A673 (cell line): ENCODE data around the gene CIDEA. TPM values are rescaled to one million over a fixed set of nuclear protein-coding genes. Genes with fewer than 3 reads are reported as not detected.

Experiments
- BruUV-seq: library from RNA; stranded (reverse); fragments of 400-500 nt; replicated peaks from 2 replicates; lab custom pipeline; 2021; lab: Mats Ljungman, UMichigan
- CTCF ChIA-PET: fragments of 300-600 bp; sonication (Branson Sonifier 250); formaldehyde crosslinking; loops from one replicate; lab custom pipeline; 2022; ENCODE audit warnings: antibody characterized with exemption; lab: Charles Lee
- POLR2A ChIA-PET: fragments of 300-600 bp; sonication (Branson Sonifier 250); formaldehyde crosslinking; loops from one replicate; lab custom pipeline; 2022; ENCODE audit warnings: antibody characterized with exemption; ENCODE audit not compliant: low non-redundant PET; lab: Charles Lee
- DNase-seq: peaks from one replicate; pipeline ENCODE4 v3.0.0-alpha.2; 2015; ENCODE audit warnings: low spot score
- H3K27ac ChIP-seq: fragments of 200-600 bp; sonication (generic); 2 replicates; pipeline ENCODE4 v1.5.1; 2016; ENCODE audit warnings: mixed run types, low read depth, mild to moderate bottlenecking, mixed read lengths, antibody characterized with exemption, low read length; ENCODE audit not compliant: poor library complexity, severe bottlenecking
- H3K27me3 ChIP-seq: fragments of 200-600 bp; sonication (generic); replicated peaks from 2 replicates; pipeline ENCODE4 v1.6.1; 2017; ENCODE audit warnings: mixed run types, low read depth, mild to moderate bottlenecking, mixed read lengths, antibody characterized with exemption, low read length; ENCODE audit not compliant: insufficient read depth, poor library complexity
- H3K36me3 ChIP-seq: fragments of 200-600 bp; sonication (generic); 2 replicates; pipeline ENCODE4 v1.6.1; 2016; ENCODE audit warnings: mixed run types, mild to moderate bottlenecking, mixed read lengths, antibody characterized with exemption, low read length; ENCODE audit not compliant: insufficient read depth, poor library complexity, severe bottlenecking
- H3K4me1 ChIP-seq: fragments of 200-600 bp; sonication (generic); 2 replicates; pipeline ENCODE4 v1.6.1; 2017; ENCODE audit warnings: mixed run types, mild to moderate bottlenecking, mixed read lengths, antibody characterized with exemption, low read length; ENCODE audit not compliant: insufficient read depth, poor library complexity, severe bottlenecking
- H3K4me3 ChIP-seq: fragments of 200-600 bp; sonication (generic); 2 replicates; pipeline ENCODE4 v1.5.1; 2016; ENCODE audit warnings: low read depth, mixed run types, mild to moderate bottlenecking, mixed read lengths, low read length; ENCODE audit not compliant: poor library complexity, severe bottlenecking
- H3K9me3 ChIP-seq: fragments of 200-600 bp; sonication (generic); 2 replicates; pipeline ENCODE4 v1.6.1; 2016; ENCODE audit warnings: mixed run types, low read depth, mild to moderate bottlenecking, mixed read lengths, antibody characterized with exemption, low read length; ENCODE audit not compliant: poor library complexity, severe bottlenecking
- CTCF ChIP-seq: fragments of 300-800, 200-600 bp; sonication (generic); conservative IDR thresholded peaks from 2 replicates; pipeline ENCODE4 v1.5.1; 2017; ENCODE audit warnings: low read depth, mild to moderate bottlenecking, antibody characterized with exemption, low read length, moderate library complexity, mixed read lengths
- EZH2 ChIP-seq: fragments of 200-600 bp; sonication (generic); IDR thresholded peaks from 2 replicates; pipeline ENCODE4 v1.6.1; 2017; ENCODE audit warnings: borderline replicate concordance, low read depth, mild to moderate bottlenecking, mixed read lengths, antibody characterized with exemption, low read length; ENCODE audit not compliant: poor library complexity, severe bottlenecking
- intact Hi-C: fragments of 100-400 bp; cut with micrococcal nuclease; formaldehyde crosslinking; loops from one replicate; pipeline ENCODE4 v1.10.0; 2022; ENCODE audit not compliant: unreplicated experiment
- total RNA-seq: library from RNA; stranded (reverse); gene quantifications from 2 replicates; pipeline ENCODE4 v1.2.3, GENCODE V29; 2021

The CIDEA gene
- total RNA-seq, 1 experiment from 2014 or later: not detected

DNA sequence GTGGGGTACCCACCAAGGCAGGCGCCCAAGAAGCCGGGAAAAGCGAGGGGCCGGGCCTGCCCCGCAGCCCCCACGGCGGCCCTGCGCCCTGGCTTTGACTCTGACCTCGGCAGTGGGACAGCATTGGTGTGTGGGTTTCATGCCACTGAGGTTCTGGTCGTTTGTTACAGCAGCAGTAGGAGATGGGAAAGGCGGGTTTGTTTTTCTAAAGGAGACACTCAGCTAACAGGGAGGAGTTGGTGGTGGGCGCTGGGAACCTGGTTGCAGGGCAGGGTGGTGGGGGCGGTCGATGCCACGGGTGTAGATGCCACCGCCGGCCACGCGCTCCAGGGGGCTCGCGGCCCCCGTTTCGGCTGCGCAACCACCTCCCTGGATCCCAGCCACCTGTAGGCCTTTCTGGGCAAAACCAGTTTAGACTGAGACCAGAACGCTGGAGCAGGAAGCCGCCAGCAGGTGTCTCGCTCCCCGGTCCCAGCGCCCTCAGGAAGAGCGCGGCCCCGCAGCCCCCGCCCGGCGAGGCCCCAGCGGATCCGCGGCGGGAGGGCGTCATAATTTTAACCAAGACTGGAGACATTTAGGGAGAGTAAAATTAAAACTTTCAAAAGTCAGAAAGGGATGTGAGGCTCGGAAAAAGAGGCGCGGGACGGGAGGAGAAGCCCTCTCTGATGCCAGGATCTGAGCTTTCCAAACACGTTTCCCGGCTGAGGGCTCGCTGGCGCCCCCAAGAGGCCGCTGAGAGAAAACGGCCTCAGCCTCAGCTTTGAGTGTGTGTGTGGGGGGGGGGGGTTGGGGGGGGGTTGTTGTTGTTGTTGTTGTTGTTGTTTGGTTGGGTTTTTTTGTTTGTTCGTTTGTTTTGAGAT lies 17.4 kb downstream of the CIDEA start:
- intact Hi-C loops: loop anchor here (5.0 kb wide), 1 partner anchor 391 kb away; no protein-coding TSS in a partner anchor
- H3K36me3 ChIP-seq: no peaks in the 10 kb centered on the region
- no peaks in the 10 kb centered on the region for H3K27me3 ChIP-seq
- no TSS peak for BruUV-seq
- H3K4me3 ChIP-seq: peak overlapping the region; percentile 56
- H3K27ac ChIP-seq: peak overlapping the region; percentile 38
- TF ChIP-seq CTCF (peak; percentile 88), EZH2 (no peak)
- H3K4me1 ChIP-seq: no peaks in the 10 kb centered on the region
- no peaks in the 10 kb centered on the region for H3K9me3 ChIP-seq
- POLR2A ChIA-PET: interaction anchor here (0.7 kb wide), 1 partner anchor 291 kb away, joined by 11 read pairs; no protein-coding TSS in a partner anchor
- CTCF ChIA-PET: interaction anchor here (0.5 to 2.3 kb wide), 21 partner anchors 10 to 1389 kb away, joined by 3 to 10 read pairs (median 4); partner anchors contain the start of gene TUBB6
- peak; percentile 88 for DNase-seq

- no peak for TF ChIP-seq CTCF
- no peak for TF ChIP-seq EZH2
- Histone ChIP-seq H3K4me3 (no peak overlapping the region), H3K27me3 (no peaks in the 10 kb centered on the region), H3K4me1 (no peaks in the 10 kb centered on the region), H3K27ac (no peak overlapping the region), H3K9me3 (no peaks in the 10 kb centered on the region), H3K36me3 (no peaks in the 10 kb centered on the region)
- ChIA-PET POLR2A (no interaction called here), CTCF (no interaction called here)
- no peak for DNase-seq
- intact Hi-C loops: loop anchor here (2.0 to 5.0 kb wide), 3 partner anchors 20 to 388 kb away; no protein-coding TSS in a partner anchor
- no TSS peak for BruUV-seq
Measured at GRCh38 chr18:12274793-12275192, 20.6 kb downstream of the CIDEA start.

GRCh38 chr18:12276736-12277554 lies 22.8 kb downstream of the CIDEA start:
- Histone ChIP-seq H3K36me3 (no peaks in the 10 kb centered on the region), H3K4me1 (no peaks in the 10 kb centered on the region), H3K9me3 (no peaks in the 10 kb centered on the region), H3K27ac (no peak overlapping the region), H3K27me3 (no peaks in the 10 kb centered on the region), H3K4me3 (no peak overlapping the region)
- intact Hi-C loops: loop anchor here (5.0 kb wide), 1 partner anchor 375 kb away; no protein-coding TSS in a partner anchor
- TF ChIP-seq CTCF (no peak), EZH2 (no peak)
- BruUV-seq: no TSS peak
- ChIA-PET POLR2A (no interaction called here), CTCF (no interaction called here)
- DNase-seq: no peak
